Epithelial cell of proximal tubule (primary cell): ENCODE measurements around the gene MAST3. TPM values are rescaled to one million over a fixed set of nuclear protein-coding genes. Genes with fewer than 3 reads are reported as not detected.

Experiments
- DNase-seq: peaks from one replicate; pipeline ENCODE4 v3.0.0-alpha.2; 2011; ENCODE audit warnings: low read depth
- H3K4me3 ChIP-seq: 2 replicates; pipeline ENCODE4 v1.5.1; 2011; ENCODE audit warnings: low read depth, mild to moderate bottlenecking, low read length
- CTCF ChIP-seq: conservative IDR thresholded peaks from 2 replicates; pipeline ENCODE4 v1.5.1; 2012; ENCODE audit warnings: low read depth, mild to moderate bottlenecking, low read length
- total RNA-seq: library from RNA; depleted of rRNA; stranded (reverse); fragments of >200 nt; gene quantifications from 2 replicates; pipeline ENCODE4 v1.2.3, GENCODE V29; 2015

The MAST3 gene
- total RNA-seq, 1 donor from 2014 or later: 3.5 TPM

GRCh38 chr19:18150776-18151624 is 53.4 kb downstream of the MAST3 start:
- no peak for TF ChIP-seq CTCF

GRCh38 chr19:18152442-18152816 is 54.9 kb downstream of the MAST3 start:
- TF ChIP-seq CTCF: peak; percentile 59
- peak overlapping the region; percentile 62 for H3K4me3 ChIP-seq
- peak; percentile 87 for DNase-seq

More at GRCh38 chr19:18150776-18151624, 53.4 kb downstream of the MAST3 start:
- H3K4me3 ChIP-seq: no peak overlapping the region
- no peak for DNase-seq

GRCh38 chr19:18152817-18153555 is 55.4 kb downstream of the MAST3 start, which contains the start of gene PIK3R2:
Gene PIK3R2, plus strand, starts transcription at chr19:18153163. Its CDS starts 2,717 bp downstream, at chr19:18155880.
- peak; percentile 82 for DNase-seq
- TF ChIP-seq CTCF: no peak
- peak within 1 kb of the TSS; percentile 98 for H3K4me3 ChIP-seq

- no peak for DNase-seq
- peak overlapping the region; percentile 98 for H3K4me3 ChIP-seq
- no peak for TF ChIP-seq CTCF
Observed at GRCh38 chr19:18153556-18154134, 56.1 kb downstream of the MAST3 start.

GRCh38 chr19:18155095-18156087 is 57.8 kb downstream of the MAST3 start:
- DNase-seq: no peak
- H3K4me3 ChIP-seq: no peak overlapping the region
- TF ChIP-seq CTCF: no peak

GRCh38 chr19:18156268-18156667 is 58.7 kb downstream of the MAST3 start:
- H3K4me3 ChIP-seq: no peak overlapping the region
- DNase-seq: no peak
- no peak for TF ChIP-seq CTCF
